CD14-positive monocyte (primary cell): ENCODE data around the gene FGF4. TPM values are rescaled to one million over a fixed set of nuclear protein-coding genes. Genes with fewer than 3 reads are reported as not detected.
A peak's percentile ranks its signal among the peaks of the same experiment; 100 is the strongest.

ENCODE experiments used
- DNase-seq, 3 donors: peaks; one replicate each; pipeline ENCODE4 v3.0.0-alpha.2; 2011 to 2022
- H2AFZ ChIP-seq: 2 replicates; pipeline ENCODE4 v1.6.0; 2012; ENCODE audit warnings: mild to moderate bottlenecking, low read depth, low read length, inconsistent platforms; ENCODE audit not compliant: insufficient read depth, poor library complexity, severe bottlenecking
- H3K27ac ChIP-seq, 2 donors: 1 replicate in 1 of 2; 2 replicates in 1 of 2; pipeline ENCODE4 v1.5.1; 2012 to 2013; ENCODE audit warnings: low read length in 2 of 2, control low read depth in 1 of 2, inconsistent platforms in 1 of 2, low read depth in 1 of 2, mild to moderate bottlenecking in 1 of 2
- H3K27me3 ChIP-seq, 2 donors: one replicate each; pipeline versions ENCODE4 v1.6.0 to v1.6.1; 2011 to 2013; ENCODE audit warnings: low read length in 2 of 2; ENCODE audit not compliant: control insufficient read depth in 2 of 2, insufficient read depth in 2 of 2
- H3K36me3 ChIP-seq, 2 donors: replicated peaks in 1 of 2; 1 replicate in 1 of 2; 2 replicates in 1 of 2; pipeline versions ENCODE4 v1.5.1 to v1.6.1; 2012 to 2013; ENCODE audit warnings: low read length in 2 of 2, control low read depth in 1 of 2, inconsistent platforms in 1 of 2, mild to moderate bottlenecking in 1 of 2; ENCODE audit not compliant: insufficient read depth in 2 of 2, control insufficient read depth in 1 of 2
- H3K4me1 ChIP-seq, 2 donors: 1 replicate in 1 of 2; 2 replicates in 1 of 2; pipeline versions ENCODE4 v1.5.1 to v1.6.1; 2012 to 2013; ENCODE audit warnings: low read length in 2 of 2, control low read depth in 1 of 2, inconsistent platforms in 1 of 2, mild to moderate bottlenecking in 1 of 2, moderate library complexity in 1 of 2; ENCODE audit not compliant: insufficient read depth in 2 of 2, control insufficient read depth in 1 of 2
- H3K4me2 ChIP-seq: replicated peaks from 2 replicates; pipeline ENCODE3; 2012; ENCODE audit warnings: low read length, moderate library complexity, mild to moderate bottlenecking; ENCODE audit not compliant: poor library complexity, severe bottlenecking; ENCODE audit errors: extremely low read depth
- H3K4me3 ChIP-seq, 3 experiments: fragments of 200-600 bp in 1 of 3; sonication (generic) in 1 of 3; replicated peaks in 1 of 3; 1 replicate in 2 of 3; 2 replicates in 1 of 3; pipeline ENCODE4 v1.5.1; 2011 to 2013; ENCODE audit warnings: low read length in 3 of 3, mild to moderate bottlenecking in 3 of 3, control low read depth in 2 of 3, low read depth in 2 of 3, inconsistent platforms in 1 of 3, moderate library complexity in 1 of 3
- H3K79me2 ChIP-seq: 2 replicates; pipeline ENCODE4 v1.6.0; 2012; ENCODE audit warnings: mild to moderate bottlenecking, control low read depth, inconsistent platforms, low read length, moderate library complexity; ENCODE audit not compliant: insufficient read depth
- H3K9ac ChIP-seq: 2 replicates; pipeline ENCODE4 v1.6.0; 2017; ENCODE audit warnings: low read length, mild to moderate bottlenecking; ENCODE audit not compliant: insufficient read depth, poor library complexity, severe bottlenecking
- H3K9me3 ChIP-seq, 2 donors: replicated peaks in 1 of 2; 1 replicate in 1 of 2; 2 replicates in 1 of 2; pipeline versions ENCODE4 v1.5.1 to v1.6.1; 2012 to 2013; ENCODE audit warnings: low read length in 2 of 2, control low read depth in 1 of 2; ENCODE audit not compliant: control insufficient read depth in 1 of 2, insufficient read depth in 1 of 2
- H4K20me1 ChIP-seq: 2 replicates; pipeline ENCODE4 v1.6.0; 2012; ENCODE audit warnings: mild to moderate bottlenecking, low read length, control low read depth, moderate library complexity; ENCODE audit not compliant: insufficient read depth
- H3K27ac Mint-ChIP-seq, 7 donors: one replicate each; pipeline ENCODE4 v1.8.0; 2020; ENCODE audit warnings: mild to moderate bottlenecking in 7 of 7, mixed read lengths in 7 of 7, moderate library complexity in 6 of 7, inconsistent platforms in 2 of 7
- H3K27me3 Mint-ChIP-seq, 3 donors: one replicate each; pipeline ENCODE4 v1.8.0; 2021 to 2022; ENCODE audit warnings: low read depth in 3 of 3, mild to moderate bottlenecking in 3 of 3, mixed read lengths in 3 of 3, moderate library complexity in 3 of 3, inconsistent platforms in 1 of 3
- H3K36me3 Mint-ChIP-seq, 2 donors: one replicate each; pipeline ENCODE4 v1.8.0; 2020; ENCODE audit warnings: mixed read lengths in 2 of 2, inconsistent platforms in 1 of 2, mild to moderate bottlenecking in 1 of 2
- H3K4me1 Mint-ChIP-seq: one replicate; pipeline ENCODE4 v1.8.0; 2020; ENCODE audit warnings: mild to moderate bottlenecking, mixed read lengths
- H3K4me3 Mint-ChIP-seq, 2 donors: one replicate each; pipeline ENCODE4 v1.8.0; 2020; ENCODE audit warnings: mild to moderate bottlenecking in 2 of 2, mixed read lengths in 2 of 2, moderate library complexity in 1 of 2
- H3K9me3 Mint-ChIP-seq, 7 donors: one replicate each; pipeline ENCODE4 v1.8.0; 2020 to 2022; ENCODE audit warnings: mixed read lengths in 7 of 7, mild to moderate bottlenecking in 6 of 7, moderate library complexity in 6 of 7, inconsistent platforms in 2 of 7
- CTCF ChIP-seq: fragments of 200-600 bp; IDR thresholded peaks from one replicate; pipeline ENCODE4 v1.8.0; 2022; ENCODE audit warnings: antibody characterized with exemption, mild to moderate bottlenecking
- WGBS: methylation state at CpG from one replicate; pipeline ENCODE4 v1.1.5; 2013; ENCODE audit warnings: missing lambda C conversion rate; ENCODE audit not compliant: insufficient coverage; 5-methylcytosine and 5-hydroxymethylcytosine counted together
- intact Hi-C, 2 donors: fragments of 100-400 bp; cut with micrococcal nuclease; formaldehyde crosslinking; loops; one replicate each; pipeline versions ENCODE4 v1.15.0 to v1.15.1; 2023
- polyA plus RNA-seq, 3 donors: library from polyadenylated mRNA; depleted of rRNA in 1 of 3; unstranded in 2 of 3; stranded (reverse) in 1 of 3; fragments of 300-500 nt in 2 of 3; fragments of >200 nt in 1 of 3; fragmentation: Illumina TruSeq in 2 of 3; gene quantifications; 1 replicate in 2 of 3; 2 replicates in 1 of 3; pipeline ENCODE4 v1.2.3, GENCODE V29; 2012 to 2021

The FGF4 gene
- polyA plus RNA-seq, 3 donors, result not detected

DNA sequence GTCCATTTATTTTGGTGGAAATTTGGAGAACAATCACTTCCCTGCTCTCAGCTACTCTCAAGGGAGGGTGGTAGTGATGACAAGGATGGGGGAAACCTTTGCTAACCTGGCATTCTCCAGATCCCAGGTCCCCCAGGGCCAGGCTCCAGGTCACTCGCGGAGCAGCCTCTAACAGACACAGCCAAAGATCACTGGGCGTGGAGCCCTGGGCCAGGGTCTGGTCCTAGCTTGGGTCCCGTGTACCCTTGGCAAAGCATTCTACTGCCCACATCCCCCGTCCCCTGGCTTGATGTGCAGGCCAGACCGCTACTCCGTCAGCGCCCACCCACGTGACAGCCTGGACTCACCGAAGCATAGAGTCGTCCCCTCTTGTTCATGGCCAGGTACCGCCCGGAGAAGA is 40.8 kb upstream of the FGF4 start:
- Mint-ChIP-seq H3K27me3 (peaks cover 40 to 60% (median 45%) of the 10 kb centered on the region in 3 donors), H3K27ac (no peak overlapping the region), H3K9me3 (peaks cover 0 to 5% (median 0%) of the 10 kb centered on the region in 7 donors), H3K4me1 (no peaks in the 10 kb centered on the region), H3K4me3 (peak overlapping the region in 1 of 2 donors; percentile 70), H3K36me3 (no peaks in the 10 kb centered on the region)
- Histone ChIP-seq H4K20me1 (no peaks in the 10 kb centered on the region), H3K4me2 (no peak overlapping the region), H3K27ac (no peak overlapping the region), H2AFZ (no peak overlapping the region), H3K4me3 (no peak overlapping the region), H3K4me1 (no peaks in the 10 kb centered on the region), H3K27me3 (peaks cover 6 to 49% of the 10 kb centered on the region in 2 donors), H3K9me3 (no peaks in the 10 kb centered on the region), H3K36me3 (no peaks in the 10 kb centered on the region), H3K79me2 (no peaks in the 10 kb centered on the region), H3K9ac (no peak overlapping the region)
- intact Hi-C loops, result no loop called here
- no peak for DNase-seq
- TF ChIP-seq CTCF, result no peak
- WGBS, result 95% methylated on average over 11 of the region's 13 CpGs

GRCh38 chr11:69814902-69815301 is 39.8 kb upstream of the FGF4 start:
- no peaks in the 10 kb centered on the region for H3K36me3 Mint-ChIP-seq
- DNase-seq, result no peak
- Histone ChIP-seq H3K79me2 (no peaks in the 10 kb centered on the region), H3K4me3 (no peak overlapping the region), H3K4me1 (no peaks in the 10 kb centered on the region), H3K9ac (no peak overlapping the region), H3K4me2 (no peak overlapping the region), H3K27ac (no peak overlapping the region), H2AFZ (no peak overlapping the region), H3K9me3 (no peaks in the 10 kb centered on the region), H3K36me3 (no peaks in the 10 kb centered on the region), H4K20me1 (no peaks in the 10 kb centered on the region), H3K27me3 (peaks cover 6 to 38% of the 10 kb centered on the region in 2 donors)
- H3K4me3 Mint-ChIP-seq, result no peak overlapping the region
- H3K9me3 Mint-ChIP-seq, result peaks cover 0 to 2% (median 0%) of the 10 kb centered on the region in 7 donors
- no peak overlapping the region for H3K27ac Mint-ChIP-seq
- intact Hi-C loops, result no loop called here
- peaks cover 34 to 53% (median 38%) of the 10 kb centered on the region in 3 donors for H3K27me3 Mint-ChIP-seq
- TF ChIP-seq CTCF, result no peak
- H3K4me1 Mint-ChIP-seq, result no peaks in the 10 kb centered on the region
